PC-9 (cell line): ENCODE data around the gene NR3C1. TPM values are rescaled to one million over a fixed set of nuclear protein-coding genes. Genes with fewer than 3 reads are reported as not detected.

Source experiments
- BruUV-seq: library from RNA; stranded (reverse); fragments of 400-500 nt; replicated peaks from 2 replicates; lab custom pipeline; 2021; lab: Mats Ljungman, UMichigan
- CTCF ChIA-PET: fragments of 300-600 bp; sonication (Branson Sonifier 250); formaldehyde crosslinking; loops from one replicate; lab custom pipeline; 2022; ENCODE audit warnings: antibody characterized with exemption; lab: Charles Lee
- POLR2A ChIA-PET: fragments of 300-600 bp; sonication (Branson Sonifier 250); formaldehyde crosslinking; loops from one replicate; lab custom pipeline; 2022; ENCODE audit warnings: antibody characterized with exemption; ENCODE audit not compliant: unreplicated experiment; lab: Charles Lee
- DNase-seq, 2 experiments: peaks; one replicate each; pipeline versions ENCODE4 v3.0.0 to v3.0.0-alpha.2; 2015 to 2022; ENCODE audit warnings: mixed read lengths in 1 of 2
- H2AFZ ChIP-seq: fragments of 200-600 bp; sonication (generic); 2 replicates; pipeline ENCODE4 v1.8.1; 2017; ENCODE audit warnings: antibody characterized with exemption
- H3F3A ChIP-seq: fragments of 200-600 bp; sonication (generic); 2 replicates; pipeline ENCODE4 v1.8.1; 2017; ENCODE audit warnings: antibody characterized with exemption, mild to moderate bottlenecking, low read depth; ENCODE audit not compliant: insufficient read depth
- H3K27ac ChIP-seq: fragments of 200-600 bp; sonication (generic); 2 replicates; pipeline ENCODE4 v1.6.1; 2016; ENCODE audit warnings: mixed run types
- H3K27me3 ChIP-seq: fragments of 200-600 bp; sonication (generic); 2 replicates; pipeline ENCODE4 v1.6.1; 2016; ENCODE audit warnings: low read depth, mixed run types; ENCODE audit not compliant: insufficient read depth
- H3K36me3 ChIP-seq: fragments of 200-600 bp; sonication (generic); 2 replicates; pipeline ENCODE4 v1.6.1; 2016; ENCODE audit warnings: low read depth, mixed run types
- H3K4me1 ChIP-seq: fragments of 200-600 bp; sonication (generic); replicated peaks from 2 replicates; pipeline ENCODE4 v1.6.1; 2016; ENCODE audit warnings: mixed run types; ENCODE audit not compliant: insufficient read depth
- H3K4me2 ChIP-seq: fragments of 200-600 bp; sonication (generic); 2 replicates; pipeline ENCODE4 v1.6.1; 2017; ENCODE audit warnings: mixed run types
- H3K4me3 ChIP-seq: fragments of 200-600 bp; sonication (generic); 2 replicates; pipeline ENCODE4 v1.6.1; 2016; ENCODE audit warnings: mixed run types
- H3K79me2 ChIP-seq: fragments of 200-600 bp; sonication (generic); 2 replicates; pipeline ENCODE4 v1.6.1; 2017; ENCODE audit warnings: low read depth, mixed run types
- H3K9me2 ChIP-seq: fragments of 200-600 bp; sonication (generic); 2 replicates; pipeline ENCODE4 v1.8.1; 2017; ENCODE audit warnings: mild to moderate bottlenecking; ENCODE audit not compliant: insufficient read depth
- H3K9me3 ChIP-seq: fragments of 200-600 bp; sonication (generic); 2 replicates; pipeline ENCODE4 v1.8.1; 2016; ENCODE audit warnings: low read depth; ENCODE audit not compliant: insufficient read depth
- H4K20me1 ChIP-seq: fragments of 200-600 bp; sonication (generic); 2 replicates; pipeline ENCODE4 v1.8.1; 2017; ENCODE audit not compliant: insufficient read depth
- EZH2 ChIP-seq: fragments of 200-600 bp; sonication (generic); IDR thresholded peaks from 2 replicates; pipeline ENCODE4 v1.8.0; 2017; ENCODE audit warnings: antibody characterized with exemption, low read depth
- intact Hi-C: fragments of 100-400 bp; cut with micrococcal nuclease; formaldehyde crosslinking; loops from one replicate; pipeline ENCODE4 v1.10.0; 2022; ENCODE audit not compliant: unreplicated experiment
- total RNA-seq: library from RNA; stranded (reverse); gene quantifications from 2 replicates; pipeline ENCODE4 v1.2.3, GENCODE V29; 2021
- TF ChIP-seq, protein P1 (sequence below): fragments of 200-600 bp; sonication (generic); conservative IDR thresholded peaks from 2 replicates; pipeline ENCODE4 v1.6.1; 2017; ENCODE audit warnings: mixed run types, antibody characterized with exemption, mild to moderate bottlenecking, moderate library complexity

NR3C1 gene
- total RNA-seq, 1 experiment from 2014 or later: 52.8 TPM

DNA sequence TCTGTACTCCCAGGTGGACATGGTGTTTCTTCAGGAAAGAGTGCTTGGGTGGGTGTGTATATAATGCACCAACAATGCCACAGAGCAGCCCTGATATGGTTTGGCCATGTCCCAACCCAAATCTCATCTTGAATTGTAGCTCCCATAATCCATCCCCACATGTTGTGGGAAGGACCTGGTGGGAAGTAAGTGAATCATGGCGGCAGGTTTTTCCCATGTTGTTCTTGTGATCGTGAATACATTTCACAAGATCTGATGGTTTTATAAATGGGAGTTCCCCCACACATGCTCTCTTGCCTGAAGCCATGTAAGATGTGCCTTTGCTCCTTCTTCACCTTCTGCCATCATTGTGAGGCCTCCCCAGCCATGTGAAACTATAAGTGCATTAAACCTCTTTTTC, 158.5 kb downstream of the NR3C1 start:
- Histone ChIP-seq H3K9me3 (no peaks in the 10 kb centered on the region; the same call in 1 of the 2 replicates), H3K79me2 (no peaks in the 10 kb centered on the region), H3K9me2 (no peaks in the 10 kb centered on the region), H3K4me1 (peaks cover 76% of the 10 kb centered on the region), H3F3A (peaks cover 51% of the 10 kb centered on the region), H4K20me1 (no peaks in the 10 kb centered on the region), H3K27ac (peak overlapping the region; percentile 91), H3K27me3 (no peaks in the 10 kb centered on the region), H2AFZ (no peak overlapping the region), H3K4me3 (peak overlapping the region; percentile 43; the same call in 1 of the 2 replicates), H3K36me3 (no peaks in the 10 kb centered on the region), H3K4me2 (peak overlapping the region; percentile 77)
- intact Hi-C loops: loop anchor here (1.0 to 10.0 kb wide), 7 partner anchors 67 to 410 kb away; no protein-coding TSS in a partner anchor
- BruUV-seq: TSS peak; percentile 89
- peak in 1 of 2 experiments; percentile 31 for DNase-seq
- ChIA-PET CTCF (no interaction called here), POLR2A (no interaction called here)
- TF ChIP-seq, protein P1, sequence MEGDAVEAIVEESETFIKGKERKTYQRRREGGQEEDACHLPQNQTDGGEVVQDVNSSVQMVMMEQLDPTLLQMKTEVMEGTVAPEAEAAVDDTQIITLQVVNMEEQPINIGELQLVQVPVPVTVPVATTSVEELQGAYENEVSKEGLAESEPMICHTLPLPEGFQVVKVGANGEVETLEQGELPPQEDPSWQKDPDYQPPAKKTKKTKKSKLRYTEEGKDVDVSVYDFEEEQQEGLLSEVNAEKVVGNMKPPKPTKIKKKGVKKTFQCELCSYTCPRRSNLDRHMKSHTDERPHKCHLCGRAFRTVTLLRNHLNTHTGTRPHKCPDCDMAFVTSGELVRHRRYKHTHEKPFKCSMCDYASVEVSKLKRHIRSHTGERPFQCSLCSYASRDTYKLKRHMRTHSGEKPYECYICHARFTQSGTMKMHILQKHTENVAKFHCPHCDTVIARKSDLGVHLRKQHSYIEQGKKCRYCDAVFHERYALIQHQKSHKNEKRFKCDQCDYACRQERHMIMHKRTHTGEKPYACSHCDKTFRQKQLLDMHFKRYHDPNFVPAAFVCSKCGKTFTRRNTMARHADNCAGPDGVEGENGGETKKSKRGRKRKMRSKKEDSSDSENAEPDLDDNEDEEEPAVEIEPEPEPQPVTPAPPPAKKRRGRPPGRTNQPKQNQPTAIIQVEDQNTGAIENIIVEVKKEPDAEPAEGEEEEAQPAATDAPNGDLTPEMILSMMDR: no peak
- no peak for TF ChIP-seq EZH2

DNA sequence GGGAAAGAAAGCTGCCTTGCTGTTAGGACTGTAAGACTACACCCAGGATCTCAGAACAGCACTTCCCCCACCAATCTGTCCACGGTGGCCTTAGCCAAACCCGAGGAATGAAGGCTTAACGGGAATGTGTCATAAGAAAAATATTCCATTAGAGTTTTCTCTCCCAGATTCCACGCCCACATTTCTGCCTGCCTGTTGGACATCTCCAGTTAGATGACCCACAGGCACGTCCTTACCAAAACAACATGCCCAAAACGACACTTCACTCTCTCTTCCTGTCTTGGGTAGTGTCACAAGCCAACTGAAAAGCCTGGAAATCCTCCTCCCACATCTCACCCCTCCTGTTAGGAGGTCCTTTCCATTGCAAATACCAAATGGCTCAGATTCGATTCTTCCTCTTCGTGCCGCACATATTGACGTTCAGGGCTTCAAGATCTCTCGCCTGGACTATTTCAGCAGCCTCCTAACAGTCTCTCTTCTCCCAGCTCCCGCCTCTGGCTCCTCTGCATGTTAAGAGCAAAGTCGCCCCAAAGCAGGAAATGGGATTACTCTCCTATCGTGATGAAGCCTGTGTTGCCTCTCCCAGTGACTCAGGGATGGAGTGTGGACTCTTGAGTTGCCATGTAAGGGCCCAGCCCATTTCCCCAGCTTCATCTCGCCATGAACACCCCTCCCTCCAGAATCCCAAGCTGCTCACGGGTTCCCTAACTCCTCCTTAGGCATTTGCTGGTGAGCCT, 159.3 kb downstream of the NR3C1 start:
- Histone ChIP-seq H3K4me3 (peak overlapping the region; percentile 43; the same call in 1 of the 2 replicates), H3K79me2 (no peaks in the 10 kb centered on the region), H3K9me2 (no peaks in the 10 kb centered on the region), H3K27ac (peak overlapping the region; percentile 91), H3K27me3 (no peaks in the 10 kb centered on the region), H3F3A (peaks cover 44% of the 10 kb centered on the region), H4K20me1 (no peaks in the 10 kb centered on the region), H2AFZ (peak overlapping the region; percentile 50), H3K36me3 (no peaks in the 10 kb centered on the region), H3K4me1 (peaks cover 68% of the 10 kb centered on the region), H3K9me3 (no peaks in the 10 kb centered on the region; the same call in 1 of the 2 replicates), H3K4me2 (peak overlapping the region; percentile 77)
- intact Hi-C loops: loop anchor here (1.0 to 10.0 kb wide), 6 partner anchors 67 to 411 kb away; no protein-coding TSS in a partner anchor
- CTCF ChIA-PET: no interaction called here
- DNase-seq: peak; percentile 84 to 97
- TSS peak; percentile 77 for BruUV-seq
- TF ChIP-seq, protein P1: no peak
- no peak for TF ChIP-seq EZH2
- POLR2A ChIA-PET: interaction anchor here (0.5 to 0.6 kb wide), 2 partner anchors 55 to 70 kb away, joined by 3 read pairs; no protein-coding TSS in a partner anchor

DNA sequence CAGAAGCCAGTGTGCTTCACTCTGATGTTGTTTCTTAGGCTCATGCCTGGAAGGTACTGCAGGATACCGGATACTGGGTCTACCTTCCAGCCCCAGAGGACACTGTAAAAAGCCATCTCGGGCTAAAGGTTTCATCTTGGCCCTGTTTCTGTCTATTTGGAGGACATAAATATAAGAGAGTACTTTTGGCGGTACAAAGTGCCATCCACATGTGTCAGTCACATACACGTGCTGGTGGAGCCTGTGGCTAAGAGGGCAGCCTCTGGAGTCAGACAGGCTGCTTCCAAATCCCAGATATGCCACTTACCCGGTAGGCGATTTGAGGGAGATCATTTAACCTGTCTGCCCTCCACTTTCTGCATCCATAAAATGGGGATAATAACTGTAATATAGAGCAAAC, 160.4 kb downstream of the NR3C1 start:
- peak overlapping the region; percentile 77 for H3K4me2 ChIP-seq
- peaks cover 57% of the 10 kb centered on the region for H3K4me1 ChIP-seq
- H3F3A ChIP-seq: peaks cover 40% of the 10 kb centered on the region
- H3K9me3 ChIP-seq: no peaks in the 10 kb centered on the region; the same call in 1 of the 2 replicates
- CTCF ChIA-PET: no interaction called here
- DNase-seq: no peak
- TF ChIP-seq, protein P1: no peak
- no peak for TF ChIP-seq EZH2
- H3K27me3 ChIP-seq: no peaks in the 10 kb centered on the region
- no peaks in the 10 kb centered on the region for H3K9me2 ChIP-seq
- POLR2A ChIA-PET: no interaction called here
- intact Hi-C loops: loop anchor here (5.0 to 10.0 kb wide), 3 partner anchors 69 to 412 kb away; no protein-coding TSS in a partner anchor
- H3K27ac ChIP-seq: peak overlapping the region; percentile 91
- no peak overlapping the region for H2AFZ ChIP-seq
- BruUV-seq: no TSS peak
- H3K79me2 ChIP-seq: no peaks in the 10 kb centered on the region
- H3K36me3 ChIP-seq: no peaks in the 10 kb centered on the region
- peak overlapping the region; percentile 43; the same call in 1 of the 2 replicates for H3K4me3 ChIP-seq
- no peaks in the 10 kb centered on the region for H4K20me1 ChIP-seq
